HTR-8/SVneo (cell line): ENCODE results near the gene TNPO3.
A peak's percentile ranks its signal among the peaks of the same experiment; 100 is the strongest.
"Not testable (repeated sequence)": the region's sequence is repeated elsewhere in the genome, so short reads cannot be mapped to it uniquely, and the experiment has no call there.

Experiments
- DNase-seq: peaks from one replicate; pipeline ENCODE4 v3.0.0; 2011; ENCODE audit warnings: low spot score, mixed read lengths; ENCODE audit not compliant: insufficient read length
- FAIRE-seq: peaks from 2 replicates; lab custom pipeline; 2011; peaks lifted over from hg19 to GRCh38; lab: Jason Lieb, UNC

Gene TNPO3

DNA sequence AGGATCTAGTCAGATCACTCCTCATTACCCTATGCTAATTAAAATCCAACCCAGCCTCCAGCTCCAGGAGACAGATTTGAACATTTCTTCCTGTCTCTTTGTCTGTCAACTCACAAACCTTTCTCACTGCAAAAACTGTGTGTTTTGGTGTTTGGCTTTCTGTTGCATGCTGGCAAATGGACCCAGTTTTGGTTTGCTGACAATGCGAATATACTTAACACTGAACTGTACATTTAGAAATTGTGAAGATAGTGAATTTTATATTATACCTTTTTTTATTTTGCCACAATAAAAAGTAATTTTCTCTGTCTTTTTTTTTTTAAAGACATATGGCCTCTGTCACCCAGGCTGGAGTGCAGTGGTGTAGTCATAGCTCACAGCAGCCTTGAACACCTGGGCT lies 18.3 kb upstream of the TNPO3 start:
- DNase-seq (no peak), FAIRE-seq (no peak)

GRCh38 chr7:129072479-129073011 lies 17.6 kb upstream of the TNPO3 start:
- DNase-seq (no peak), FAIRE-seq (no peak)

DNA sequence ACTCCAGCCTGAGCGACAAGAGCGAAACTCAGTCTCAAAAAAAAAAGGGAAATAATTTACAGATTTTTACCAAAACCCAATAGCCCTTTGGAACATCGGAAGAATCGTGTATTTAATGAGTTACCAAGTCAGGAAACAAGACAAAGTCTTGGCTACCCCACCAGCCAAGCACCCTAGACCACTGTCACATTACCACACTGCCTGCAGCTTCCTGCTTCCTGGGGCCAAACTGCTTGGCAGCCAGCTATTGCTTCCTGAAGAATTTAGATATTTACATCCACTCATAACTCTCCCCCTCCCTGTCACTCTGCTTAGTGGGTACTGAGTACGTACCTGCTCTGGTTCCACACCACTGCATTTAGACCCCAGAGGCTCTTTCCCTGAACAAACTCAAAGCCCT lies 14.1 kb upstream of the TNPO3 start:
- DNase-seq (no peak), FAIRE-seq (no peak)

- FAIRE-seq (no peak), DNase-seq (no peak)
Observed at GRCh38 chr7:129067943-129068548, 13.1 kb upstream of the TNPO3 start.

DNA sequence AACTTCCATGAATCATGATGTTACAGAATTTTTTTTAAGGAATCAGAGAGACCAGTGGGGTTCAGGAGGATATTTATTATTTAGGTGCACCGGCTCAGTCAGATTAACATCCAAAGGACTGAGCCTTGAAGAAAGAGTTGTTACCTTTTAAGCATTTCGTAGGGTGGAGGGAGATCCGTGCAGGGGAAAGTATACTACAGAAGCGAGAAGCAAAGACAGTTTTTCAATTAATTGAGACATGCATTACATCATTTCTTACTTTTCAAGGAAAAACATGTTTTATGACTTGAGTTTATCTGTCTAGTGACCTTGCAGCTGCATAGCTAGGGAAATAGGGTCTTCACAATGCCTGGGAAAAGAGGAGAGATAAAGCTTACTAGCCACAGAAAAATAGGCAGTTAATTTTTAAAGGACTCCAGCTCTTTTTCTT lies 12.2 kb upstream of the TNPO3 start:
- not testable (repeated sequence) for FAIRE-seq

GRCh38 chr7:129066290-129067131 lies 11.6 kb upstream of the TNPO3 start:
- peak; percentile 36 for DNase-seq
- no peak for FAIRE-seq

More for the DNA sequence above, 12.2 kb upstream of the TNPO3 start:
- DNase-seq, result not testable (repeated sequence)

DNA sequence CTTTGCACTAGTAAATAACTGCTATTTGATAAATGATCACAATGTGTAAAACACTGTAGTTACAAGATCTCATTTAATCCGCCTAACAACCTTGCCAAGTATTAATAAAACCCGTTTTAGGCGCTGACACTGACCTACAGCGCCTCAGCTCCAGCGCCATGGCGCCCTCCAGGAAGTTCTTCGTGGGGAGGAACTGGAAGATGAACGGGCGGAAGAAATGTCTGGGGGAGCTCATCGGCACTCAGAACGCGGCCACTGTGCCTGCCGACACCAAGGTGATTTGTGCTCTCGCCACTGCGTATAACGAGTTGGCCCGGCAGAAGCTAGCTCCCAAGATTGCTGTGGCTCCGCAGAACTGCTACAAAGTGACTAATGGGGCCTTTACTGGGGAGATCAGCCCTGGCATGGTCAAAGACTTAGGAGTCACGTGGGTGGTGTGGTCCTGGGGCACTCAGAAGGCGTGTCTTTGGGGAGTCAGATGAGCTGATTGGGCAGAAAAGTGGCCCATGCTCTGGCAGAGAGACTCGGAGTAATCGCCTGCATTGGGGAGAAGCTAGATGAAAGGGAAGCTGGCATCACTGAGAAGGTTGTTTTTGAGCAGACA lies 1.1 kb upstream of the TNPO3 start:
- DNase-seq (no peak), FAIRE-seq (no peak)

DNA sequence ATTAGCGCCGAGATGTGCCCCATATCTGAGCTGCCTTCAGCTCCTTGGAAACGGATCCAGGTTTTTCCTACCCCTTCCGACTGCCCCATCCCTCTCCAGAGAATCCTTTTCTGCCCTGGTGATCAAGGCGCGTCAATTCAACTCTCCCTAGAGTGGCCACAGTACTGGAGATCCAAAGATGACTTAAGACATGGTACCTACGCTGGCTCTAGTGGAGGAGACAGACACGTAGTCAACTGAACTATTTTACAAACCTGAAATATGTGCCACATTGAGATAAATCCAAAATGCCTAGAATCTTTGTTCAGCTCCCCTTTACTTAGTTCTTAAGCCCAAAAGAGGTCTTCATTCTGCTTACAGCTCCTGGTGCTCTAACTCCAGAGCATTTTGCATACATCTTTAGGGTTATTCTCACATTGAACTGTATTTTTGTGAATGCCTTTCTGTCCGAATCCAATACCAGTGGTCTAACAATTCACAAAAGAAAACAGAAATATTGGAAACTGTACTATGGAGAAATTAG lies 444 bp upstream of the TNPO3 start:
- FAIRE-seq (no peak), DNase-seq (no peak)

- FAIRE-seq, result no peak
- DNase-seq, result no peak
Observed at GRCh38 chr7:129053938-129054437, 923 bp downstream of the TNPO3 start.

- FAIRE-seq, result no peak
- DNase-seq, result no peak
Observed at GRCh38 chr7:129052441-129052840, 2.5 kb downstream of the TNPO3 start.

GRCh38 chr7:129051459-129051858 lies 3.5 kb downstream of the TNPO3 start:
- DNase-seq, FAIRE-seq: not testable (repeated sequence)

DNA sequence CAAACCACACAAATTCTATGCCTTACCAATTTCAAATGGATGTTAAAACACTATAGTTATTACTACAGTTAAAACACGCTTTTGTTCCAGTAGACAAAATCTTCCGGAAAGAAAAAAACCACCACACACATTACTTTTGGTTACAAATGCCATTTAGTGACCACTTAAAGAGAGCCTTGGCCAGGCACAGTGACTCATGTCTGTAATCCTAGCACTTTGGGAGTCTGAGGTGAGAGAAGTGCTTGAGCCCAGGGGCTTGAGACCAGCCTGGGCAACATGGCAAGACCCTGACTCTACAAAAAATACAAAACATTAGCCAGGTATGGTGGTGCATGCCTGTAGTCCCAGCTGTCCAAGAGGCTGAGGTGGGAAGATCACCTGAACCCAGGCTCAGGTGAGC lies 7.2 kb downstream of the TNPO3 start:
- DNase-seq, result no peak
- FAIRE-seq, result no peak

DNA sequence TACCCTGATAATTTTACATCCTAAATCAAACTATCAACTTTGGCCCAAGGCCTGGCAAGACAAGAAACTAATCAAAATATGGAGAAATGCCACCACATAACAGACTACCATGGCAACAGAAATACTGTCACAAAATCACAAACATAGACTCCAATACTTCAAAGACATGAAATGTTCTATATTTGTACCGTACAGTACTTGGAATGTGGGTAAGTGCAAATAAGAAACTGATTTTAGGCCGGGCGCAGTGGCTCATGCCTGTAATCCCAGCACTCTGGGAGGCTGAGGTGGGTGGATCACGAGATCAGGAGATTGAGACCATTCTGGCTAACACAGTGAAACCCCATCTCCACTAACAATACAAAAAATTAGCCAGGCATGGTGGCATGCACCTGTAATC lies 9.2 kb downstream of the TNPO3 start:
- FAIRE-seq (no peak), DNase-seq (no peak)

GRCh38 chr7:129043012-129043411 lies 11.9 kb downstream of the TNPO3 start:
- DNase-seq, result no peak
- no peak for FAIRE-seq

- no peak for DNase-seq
Observed at GRCh38 chr7:129041142-129042085, 13.5 kb downstream of the TNPO3 start.

GRCh38 chr7:129038468-129038867 lies 16.4 kb downstream of the TNPO3 start:
- DNase-seq, FAIRE-seq: not testable (repeated sequence)

More at GRCh38 chr7:129041142-129042085, 13.5 kb downstream of the TNPO3 start:
- no peak for FAIRE-seq

- DNase-seq, result no peak
Observed at GRCh38 chr7:129037585-129037984, 17.3 kb downstream of the TNPO3 start.

GRCh38 chr7:129032017-129032416 lies 22.9 kb downstream of the TNPO3 start:
- FAIRE-seq, result no peak

More at GRCh38 chr7:129037585-129037984, 17.3 kb downstream of the TNPO3 start:
- FAIRE-seq, result no peak

GRCh38 chr7:129030440-129030839 lies 24.5 kb downstream of the TNPO3 start:
- FAIRE-seq, result no peak

More at GRCh38 chr7:129032017-129032416, 22.9 kb downstream of the TNPO3 start:
- no peak for DNase-seq

More at GRCh38 chr7:129030440-129030839, 24.5 kb downstream of the TNPO3 start:
- DNase-seq, result no peak
